Loucy (cell line): Measurements from ENCODE around the gene ARHGEF39.

Experiments
- CTCF ChIP-seq: fragments of 200-600 bp; sonication (generic); conservative IDR thresholded peaks from 2 replicates; pipeline ENCODE4 v1.5.1; 2014; ENCODE audit warnings: mild to moderate bottlenecking, antibody characterized with exemption, low read length
- EZH2phosphoT487 ChIP-seq: fragments of 200-600 bp; IDR thresholded peaks from 2 replicates; pipeline ENCODE4 v1.6.1; 2018; ENCODE audit warnings: antibody characterized with exemption, mild to moderate bottlenecking, moderate library complexity, borderline replicate concordance

GRCh38 chr9:35650341-35651158, 14.4 kb downstream of the ARHGEF39 start, which contains the start of gene SIT1:
- TF ChIP-seq CTCF (no peak), EZH2phosphoT487 (no peak)
